IPS-18c (cell line): ENCODE data around the gene JPH2.
"Not testable (repeated sequence)": the region's sequence is repeated elsewhere in the genome, so short reads cannot be mapped to it uniquely, and the experiment has no call there.

Experiments
- H3K4me3 ChIP-seq: 2 replicates; pipeline ENCODE4 v1.7.0; 2013; ENCODE audit warnings: low read depth, mild to moderate bottlenecking, low read length, moderate library complexity; ENCODE audit not compliant: insufficient read depth
- H3K9me3 ChIP-seq: one replicate; pipeline ENCODE4 v1.6.1; 2013; ENCODE audit warnings: mild to moderate bottlenecking, low read length, moderate library complexity; ENCODE audit not compliant: control insufficient read depth, insufficient read depth

JPH2 gene

GRCh38 chr20:44145131-44145775 is 41.7 kb downstream of the JPH2 start:
- Histone ChIP-seq H3K9me3 (no peaks in the 10 kb centered on the region), H3K4me3 (no peak overlapping the region)

GRCh38 chr20:44143936-44144335 is 43.1 kb downstream of the JPH2 start:
- H3K4me3 ChIP-seq, result no peak overlapping the region

GRCh38 chr20:44142413-44142812 is 44.6 kb downstream of the JPH2 start:
- H3K4me3 ChIP-seq, result no peak overlapping the region
- H3K9me3 ChIP-seq, result no peaks in the 10 kb centered on the region

More at GRCh38 chr20:44143936-44144335, 43.1 kb downstream of the JPH2 start:
- H3K9me3 ChIP-seq, result no peaks in the 10 kb centered on the region

- Histone ChIP-seq H3K4me3 (no peak overlapping the region), H3K9me3 (no peaks in the 10 kb centered on the region)
Measured at GRCh38 chr20:44141873-44142272, 45.1 kb downstream of the JPH2 start.

GRCh38 chr20:44138867-44139266 is 48.1 kb downstream of the JPH2 start:
- Histone ChIP-seq H3K4me3 (no peak overlapping the region), H3K9me3 (no peaks in the 10 kb centered on the region)

GRCh38 chr20:44137266-44137801 is 49.7 kb downstream of the JPH2 start:
- Histone ChIP-seq H3K9me3 (no peaks in the 10 kb centered on the region), H3K4me3 (no peak overlapping the region)

- H3K4me3 ChIP-seq, result no peak overlapping the region
- no peaks in the 10 kb centered on the region for H3K9me3 ChIP-seq
Measured at GRCh38 chr20:44136579-44137265, 50.3 kb downstream of the JPH2 start.

GRCh38 chr20:44135417-44136204 is 51.4 kb downstream of the JPH2 start:
- Histone ChIP-seq H3K9me3 (no peaks in the 10 kb centered on the region), H3K4me3 (no peak overlapping the region)

- Histone ChIP-seq H3K4me3 (no peak overlapping the region), H3K9me3 (no peaks in the 10 kb centered on the region)
Measured at GRCh38 chr20:44135012-44135412, 52.0 kb downstream of the JPH2 start.

GRCh38 chr20:44133424-44133823 is 53.6 kb downstream of the JPH2 start:
- Histone ChIP-seq H3K4me3 (no peak overlapping the region; the same call in 1 of the 2 replicates), H3K9me3 (no peaks in the 10 kb centered on the region)

GRCh38 chr20:44131704-44132103 is 55.3 kb downstream of the JPH2 start:
- H3K4me3 ChIP-seq, result no peak overlapping the region
- H3K9me3 ChIP-seq, result no peaks in the 10 kb centered on the region

- Histone ChIP-seq H3K4me3 (no peak overlapping the region), H3K9me3 (no peaks in the 10 kb centered on the region)
Measured at GRCh38 chr20:44129911-44130718, 56.9 kb downstream of the JPH2 start.

- not testable (repeated sequence) for H3K4me3 ChIP-seq, H3K9me3 ChIP-seq
Measured at GRCh38 chr20:44129300-44129699, 57.7 kb downstream of the JPH2 start.

GRCh38 chr20:44126445-44126844 is 60.5 kb downstream of the JPH2 start:
- Histone ChIP-seq H3K4me3 (no peak overlapping the region), H3K9me3 (no peaks in the 10 kb centered on the region)

- Histone ChIP-seq H3K4me3 (no peak overlapping the region), H3K9me3 (no peaks in the 10 kb centered on the region)
Measured at GRCh38 chr20:44125332-44126127, 61.5 kb downstream of the JPH2 start.

- no peaks in the 10 kb centered on the region for H3K9me3 ChIP-seq
- no peak overlapping the region for H3K4me3 ChIP-seq
Measured at GRCh38 chr20:44123874-44124535, 63.0 kb downstream of the JPH2 start.
